Activated T-helper 1 cell treated with Interleukin-2 at 50 U/mL for 16 hours (primary cell): ENCODE data around the gene GNG7.
"Not testable (repeated sequence)": the region's sequence is repeated elsewhere in the genome, so short reads cannot be mapped to it uniquely, and the experiment has no call there.

Experiments
- DNase-seq: peaks from one replicate; pipeline ENCODE4 v3.0.0-alpha.2; 2020; ENCODE audit warnings: low read depth

The GNG7 gene

GRCh38 chr19:2534423-2535013 is 168.0 kb downstream of the GNG7 start:
- no peak for DNase-seq

- no peak for DNase-seq
Measured at GRCh38 chr19:2533686-2534422, 168.6 kb downstream of the GNG7 start.

DNA sequence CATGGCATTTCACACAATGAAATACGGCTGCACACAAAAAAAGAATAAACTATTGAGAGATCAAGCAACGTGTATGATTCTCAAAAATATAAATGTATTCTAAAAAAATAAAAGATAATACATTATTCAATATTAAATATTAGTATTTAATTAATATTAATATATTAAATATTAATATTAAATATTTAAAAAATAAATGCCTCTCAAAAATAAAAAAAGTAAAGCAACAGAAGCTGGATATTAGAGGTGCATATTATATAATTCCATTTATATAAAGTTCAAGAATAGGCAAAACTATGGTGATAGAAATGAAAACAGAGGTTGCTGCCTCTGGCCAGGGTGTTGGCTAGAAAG is 169.4 kb downstream of the GNG7 start:
- DNase-seq = no peak

DNA sequence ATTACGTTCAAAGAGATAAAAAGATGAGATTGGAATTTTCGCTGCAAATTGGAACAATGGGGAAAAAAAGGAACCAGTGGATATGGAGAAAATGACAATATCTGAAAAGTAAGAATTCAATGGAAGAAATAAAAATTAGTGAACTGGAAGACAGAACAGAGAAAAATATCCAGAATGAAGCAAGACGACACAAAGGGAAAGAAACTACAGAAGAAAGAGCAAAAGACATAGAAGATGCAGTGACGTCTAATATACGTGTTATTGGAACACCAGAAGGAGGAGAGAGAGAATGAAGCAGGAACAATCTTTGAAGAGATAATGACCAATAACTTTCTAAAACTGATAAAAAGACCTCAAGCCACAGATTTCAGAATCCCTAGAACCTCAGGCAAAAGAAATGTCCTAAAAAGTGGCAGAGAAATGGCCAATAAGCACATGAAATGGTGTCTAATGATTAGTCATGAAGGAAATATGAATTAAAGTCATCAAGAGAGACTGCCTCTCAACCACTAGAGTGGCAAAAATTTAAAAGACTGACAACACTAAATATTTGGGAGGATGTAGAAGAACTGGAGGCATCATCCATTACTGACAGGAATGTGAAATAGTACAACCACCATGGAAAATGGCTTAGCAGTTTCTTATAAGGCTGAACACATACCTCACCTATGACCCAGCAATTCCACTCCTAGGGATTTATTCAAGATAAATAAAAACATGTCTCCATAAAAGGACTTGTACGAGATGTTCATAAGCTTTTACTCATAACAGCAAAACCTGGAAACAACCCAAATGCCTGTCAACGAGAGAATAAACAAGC is 170.0 kb downstream of the GNG7 start:
- no peak for DNase-seq

DNA sequence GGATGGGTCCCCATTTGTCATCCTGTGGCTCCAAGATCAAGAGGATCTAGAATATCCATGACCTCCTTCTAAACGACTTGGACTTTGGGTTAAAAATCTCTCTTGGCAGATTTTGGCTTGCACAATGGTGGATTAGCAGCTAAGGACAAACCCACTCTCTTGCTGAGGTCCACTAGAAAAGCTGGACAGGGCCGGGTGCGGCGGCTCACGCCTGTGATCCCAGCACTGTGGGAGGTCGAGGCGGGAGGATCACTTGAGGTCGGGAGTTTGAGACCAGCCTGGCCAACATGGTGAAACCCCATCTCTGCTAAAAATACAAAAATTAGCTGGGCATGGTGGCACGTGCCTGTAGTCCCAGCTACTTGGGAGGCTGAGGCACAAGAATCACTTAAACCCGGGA is 172.6 kb downstream of the GNG7 start:
- not testable (repeated sequence) for DNase-seq

- no peak for DNase-seq
Measured at GRCh38 chr19:2529473-2529918, 173.0 kb downstream of the GNG7 start.

GRCh38 chr19:2528675-2529101 is 173.8 kb downstream of the GNG7 start:
- DNase-seq = no peak

GRCh38 chr19:2527686-2528085 is 174.8 kb downstream of the GNG7 start:
- DNase-seq = no peak

DNA sequence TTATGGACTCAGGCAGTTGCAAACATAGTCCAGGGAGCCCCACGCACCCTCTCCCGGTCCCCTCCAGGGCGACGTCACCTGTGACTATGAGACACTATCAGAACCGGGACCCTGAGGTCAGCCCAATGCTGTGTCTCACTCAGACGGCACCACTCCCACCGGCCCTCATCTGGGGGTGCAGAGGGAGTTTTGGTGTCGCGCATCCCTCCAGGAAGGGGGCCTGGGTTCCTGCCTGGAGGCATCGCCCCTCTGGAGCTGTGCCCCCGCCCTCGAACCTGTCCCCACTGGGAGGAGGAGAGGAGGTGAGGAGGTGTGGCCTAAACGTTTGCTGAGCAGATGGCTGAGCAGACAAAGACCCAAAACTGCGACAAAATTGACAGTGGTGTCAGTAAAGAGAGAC is 175.3 kb downstream of the GNG7 start:
- no peak for DNase-seq

- DNase-seq = no peak
Measured at GRCh38 chr19:2524840-2525723, 177.4 kb downstream of the GNG7 start.

- no peak for DNase-seq
Measured at GRCh38 chr19:2524361-2524839, 178.1 kb downstream of the GNG7 start.

- no peak for DNase-seq
Measured at GRCh38 chr19:2523630-2524311, 178.7 kb downstream of the GNG7 start.

DNA sequence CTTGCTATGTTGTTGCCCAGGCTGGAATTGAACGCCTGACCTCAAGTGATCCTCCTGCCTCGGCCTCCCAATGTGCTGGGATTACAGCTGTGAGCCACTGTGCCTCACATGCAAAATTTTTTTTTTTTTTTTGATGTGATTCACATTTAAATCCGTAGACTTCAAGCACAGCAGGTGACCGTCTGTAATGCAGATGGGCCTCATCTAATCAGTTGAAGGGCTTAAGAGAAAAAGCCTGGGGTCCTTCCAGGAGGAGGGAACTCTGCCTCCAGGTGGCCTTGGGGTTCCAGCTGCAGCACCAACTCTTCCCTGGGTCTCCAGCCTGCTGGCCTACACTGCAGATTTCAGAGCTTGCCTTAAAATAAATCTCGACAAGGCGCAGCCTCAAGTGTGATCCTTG is 183.0 kb downstream of the GNG7 start:
- no peak for DNase-seq

DNA sequence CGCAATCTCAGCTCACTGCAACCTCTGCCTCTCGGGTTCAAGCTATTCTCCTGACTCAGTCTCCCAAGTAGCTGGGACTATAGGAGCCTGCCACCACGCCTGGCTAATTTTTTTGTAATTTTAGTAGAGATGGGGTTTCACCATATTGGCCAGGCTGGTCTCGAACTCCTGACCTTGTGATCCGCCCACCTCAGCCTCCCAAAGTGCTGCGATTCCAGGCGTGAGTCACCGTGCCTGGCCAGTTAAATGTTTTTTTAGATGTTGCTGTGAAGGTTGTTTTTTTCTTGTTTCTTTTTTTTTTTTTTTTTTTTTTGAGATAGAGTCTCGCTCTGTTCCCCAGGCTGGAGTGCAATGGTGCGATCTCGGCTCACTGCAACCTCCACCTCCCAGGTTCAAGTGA is 183.6 kb downstream of the GNG7 start:
- DNase-seq = not testable (repeated sequence)

GRCh38 chr19:2517881-2518601 is 184.5 kb downstream of the GNG7 start:
- DNase-seq = no peak

GRCh38 chr19:2516727-2517126 is 185.8 kb downstream of the GNG7 start:
- DNase-seq = no peak

DNA sequence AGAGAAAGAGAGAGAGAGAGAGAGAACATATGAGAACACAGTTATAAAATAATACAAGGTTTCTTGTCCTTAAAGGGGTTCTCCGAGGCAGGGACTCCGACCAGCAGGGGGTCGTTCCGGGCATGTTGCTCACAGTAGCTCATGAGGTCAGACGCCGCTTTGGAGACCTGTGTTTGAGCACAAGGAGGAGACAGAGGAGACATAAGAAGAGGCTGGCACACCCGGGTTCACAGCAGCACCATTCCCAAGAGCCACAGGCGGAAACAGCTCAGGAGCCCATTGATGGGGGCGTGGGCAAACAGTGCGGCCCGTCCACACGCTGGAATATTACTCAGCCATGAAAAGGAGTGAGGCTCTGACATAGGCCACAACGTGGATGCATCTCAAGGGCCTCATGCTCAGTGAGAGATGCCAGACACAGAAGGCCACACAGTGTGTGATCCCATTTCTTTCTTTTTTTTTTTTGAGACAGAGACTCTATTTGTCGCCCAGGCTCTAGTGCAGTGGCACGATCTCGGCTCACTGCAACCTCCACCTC is 187.4 kb downstream of the GNG7 start:
- no peak for DNase-seq

DNA sequence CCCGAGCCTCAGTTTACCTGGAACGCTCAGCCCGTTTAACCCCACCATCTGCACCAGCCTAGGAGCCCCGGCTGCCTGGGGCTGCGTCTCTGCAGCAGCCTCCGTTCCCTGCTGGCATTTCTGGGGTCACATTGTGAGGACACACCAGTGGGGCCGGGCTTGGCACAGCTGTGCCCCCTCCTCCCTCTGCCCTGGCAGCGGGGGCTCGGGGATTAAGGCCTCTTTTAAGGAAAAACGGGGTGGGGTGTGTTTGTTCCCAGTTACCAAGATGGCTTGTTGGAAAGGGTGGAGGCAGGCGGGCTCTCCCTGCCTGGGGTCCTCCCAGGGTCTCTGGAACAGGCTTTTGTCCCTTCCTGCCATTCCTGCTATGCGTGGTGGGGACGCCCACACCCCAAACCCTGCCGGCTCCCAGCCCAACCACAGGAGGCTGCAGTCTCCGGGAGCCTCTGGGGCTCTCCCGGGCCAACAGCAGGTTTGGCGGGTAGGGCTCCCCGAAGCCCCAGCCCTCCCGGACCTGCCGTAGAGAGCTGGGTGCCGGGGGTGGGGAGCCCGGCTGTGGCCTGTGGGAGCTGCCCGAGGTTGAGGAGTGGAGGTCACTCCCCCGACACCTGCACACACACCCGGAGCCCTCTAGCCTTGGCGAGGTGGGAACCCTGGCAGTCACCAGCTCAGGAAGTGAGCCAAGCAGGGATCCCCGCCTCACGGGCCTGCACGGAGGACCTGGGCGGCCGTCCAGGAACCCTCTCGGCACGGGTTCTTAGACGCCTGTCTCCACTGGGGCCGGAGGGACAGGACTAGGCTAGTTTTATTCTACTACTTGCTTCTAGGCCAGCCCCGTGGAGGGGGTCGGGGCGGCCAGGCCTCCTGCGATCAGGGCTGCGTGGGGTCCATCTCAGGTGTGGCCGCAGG is 189.7 kb downstream of the GNG7 start:
- no peak for DNase-seq

DNA sequence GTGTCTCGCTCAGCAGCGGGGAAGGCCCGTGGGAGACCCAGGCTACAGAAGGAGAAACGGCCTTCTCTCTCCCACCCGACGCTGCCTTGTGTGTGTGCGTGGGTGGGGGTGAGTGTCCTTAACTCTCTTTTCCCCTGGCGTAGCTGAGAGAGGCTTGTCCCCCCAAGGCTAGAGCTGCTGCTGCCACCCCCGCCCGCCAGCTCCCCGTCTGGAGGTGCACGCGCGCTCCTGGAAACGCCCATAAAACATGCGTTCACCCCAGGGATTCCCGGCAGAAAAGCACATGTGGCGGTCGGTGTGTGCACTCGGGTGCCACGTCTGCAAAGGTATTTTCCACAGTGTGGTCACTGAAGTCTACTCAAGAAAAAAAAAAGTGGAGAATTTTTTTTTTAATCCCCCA is 190.5 kb downstream of the GNG7 start:
- DNase-seq = no peak
